ENCODE results near the gene KLC1.

The KLC1 gene

GRCh38 chr14:103725001-103725682 lies 96.1 kb downstream of the KLC1 start:
- no peak for DNase-seq

- no peak for DNase-seq
These were observed 96.9 kb downstream of the KLC1 start for GRCh38 chr14:103725739-103726395.

DNA sequence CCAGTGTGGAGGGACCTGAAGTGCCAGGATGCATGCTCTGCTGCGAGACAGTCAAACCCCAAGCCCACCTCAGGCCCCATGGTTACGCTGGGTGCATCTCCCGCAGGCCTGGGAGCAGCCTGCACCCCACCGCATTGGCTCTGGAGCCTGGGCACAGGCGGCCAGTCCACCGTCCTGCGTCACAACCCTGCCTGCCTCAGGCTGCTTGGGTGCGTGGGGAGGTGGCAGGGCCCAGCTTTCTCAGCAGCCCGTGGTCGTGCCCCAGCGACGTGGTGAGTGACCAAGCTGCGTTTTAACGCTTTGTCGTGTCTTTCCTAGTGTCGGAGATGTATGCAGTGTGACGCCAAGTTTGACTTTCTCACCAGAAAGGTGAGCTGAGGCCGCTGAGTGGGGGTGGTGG lies 97.5 kb downstream of the KLC1 start:
- no peak for DNase-seq

DNA sequence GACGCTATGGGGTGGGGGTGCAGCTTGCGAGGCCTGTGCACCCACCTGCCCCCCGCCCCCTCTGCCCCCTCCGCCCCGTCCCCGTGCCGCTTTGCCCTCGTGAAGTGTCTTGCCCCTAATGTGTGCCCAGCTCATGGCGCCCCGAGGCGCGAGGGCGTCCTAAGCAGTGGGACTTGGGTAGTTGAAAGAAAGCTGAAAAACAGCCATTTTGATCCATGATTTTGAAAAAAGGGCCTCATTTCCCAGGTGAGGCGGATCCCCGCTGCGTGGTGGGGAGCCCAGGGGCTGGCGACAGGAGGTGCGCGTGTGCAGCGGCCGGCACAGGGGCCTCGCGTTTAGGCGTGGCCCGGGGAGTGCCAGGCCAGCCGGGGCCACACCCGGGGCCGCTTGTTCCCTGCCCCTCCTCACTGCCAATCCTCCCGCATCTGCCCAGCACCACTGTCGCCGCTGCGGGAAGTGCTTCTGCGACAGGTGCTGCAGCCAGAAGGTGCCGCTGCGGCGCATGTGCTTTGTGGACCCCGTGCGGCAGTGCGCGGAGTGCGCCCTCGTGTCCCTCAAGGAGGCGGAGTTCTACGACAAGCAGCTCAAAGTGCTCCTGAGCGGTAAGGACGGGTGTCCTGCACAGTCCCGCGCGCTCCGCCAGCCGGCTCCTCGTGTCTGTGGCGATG lies 98.4 kb downstream of the KLC1 start:
- DNase-seq = no peak

GRCh38 chr14:103728141-103728540 lies 99.1 kb downstream of the KLC1 start:
- DNase-seq = no peak

DNA sequence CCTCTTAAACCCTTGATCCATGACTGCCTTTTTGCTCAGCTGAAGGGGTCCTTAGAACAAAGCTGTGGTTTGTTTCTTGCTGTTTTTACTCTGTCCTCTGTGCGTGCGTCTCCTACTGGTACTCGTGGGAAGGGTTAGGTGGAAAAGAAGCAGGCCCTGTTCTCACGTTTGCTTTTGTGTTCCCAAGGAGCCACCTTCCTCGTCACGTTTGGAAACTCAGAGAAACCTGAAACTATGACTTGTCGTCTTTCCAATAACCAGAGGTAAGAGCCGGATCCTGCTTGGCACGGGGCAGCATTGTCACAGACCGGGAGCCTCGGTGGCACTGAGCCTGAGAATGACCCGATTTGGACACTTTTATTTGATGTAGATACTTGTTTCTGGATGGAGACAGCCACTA lies 99.7 kb downstream of the KLC1 start:
- peak; percentile 77 for DNase-seq

DNA sequence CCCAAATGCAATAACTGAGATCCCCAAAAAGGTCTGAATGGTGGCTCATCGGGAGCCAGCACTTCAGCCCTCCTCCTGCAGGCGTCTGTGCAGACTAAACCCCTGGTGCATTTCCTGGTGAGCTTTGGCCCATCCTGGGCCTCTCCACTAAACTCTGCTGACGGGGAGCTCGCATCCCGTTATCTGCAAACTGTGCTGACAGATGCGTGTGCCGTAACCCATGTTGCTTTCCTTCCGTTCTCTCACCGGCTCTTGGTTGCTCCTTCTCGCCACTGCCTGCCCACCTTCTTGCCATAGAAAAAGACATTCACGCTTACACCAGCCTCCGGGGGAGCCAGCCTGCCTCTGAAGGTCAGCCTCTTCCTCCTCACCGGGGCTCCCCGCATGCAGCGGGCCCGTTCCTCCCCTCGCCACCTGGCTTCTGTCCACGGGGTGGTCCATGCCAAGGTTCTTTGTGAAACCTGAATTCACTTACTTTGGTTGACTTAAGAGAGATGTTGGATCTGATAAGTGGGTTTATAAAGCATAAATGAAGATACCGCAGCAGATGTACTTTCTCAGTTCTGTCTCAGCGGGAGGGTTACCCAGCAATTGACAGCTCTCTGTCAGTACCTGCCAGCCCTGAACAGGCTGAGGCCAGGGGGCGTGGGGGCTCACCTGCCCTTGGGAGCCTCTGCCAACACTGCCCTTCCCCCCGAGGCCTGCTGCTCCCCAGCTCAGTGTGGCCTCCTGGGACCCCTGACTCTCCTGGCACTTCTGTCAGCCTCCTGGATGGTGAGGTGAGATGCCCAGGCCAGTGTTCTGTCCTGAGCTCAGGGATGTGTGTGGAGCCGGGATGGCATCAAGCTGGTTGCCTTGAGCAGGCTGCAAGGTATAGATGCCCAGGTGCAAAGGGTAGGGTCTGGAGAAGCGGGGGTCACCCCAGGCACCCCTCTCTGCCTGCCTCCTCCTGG lies 100.8 kb downstream of the KLC1 start:
- no peak for DNase-seq

DNA sequence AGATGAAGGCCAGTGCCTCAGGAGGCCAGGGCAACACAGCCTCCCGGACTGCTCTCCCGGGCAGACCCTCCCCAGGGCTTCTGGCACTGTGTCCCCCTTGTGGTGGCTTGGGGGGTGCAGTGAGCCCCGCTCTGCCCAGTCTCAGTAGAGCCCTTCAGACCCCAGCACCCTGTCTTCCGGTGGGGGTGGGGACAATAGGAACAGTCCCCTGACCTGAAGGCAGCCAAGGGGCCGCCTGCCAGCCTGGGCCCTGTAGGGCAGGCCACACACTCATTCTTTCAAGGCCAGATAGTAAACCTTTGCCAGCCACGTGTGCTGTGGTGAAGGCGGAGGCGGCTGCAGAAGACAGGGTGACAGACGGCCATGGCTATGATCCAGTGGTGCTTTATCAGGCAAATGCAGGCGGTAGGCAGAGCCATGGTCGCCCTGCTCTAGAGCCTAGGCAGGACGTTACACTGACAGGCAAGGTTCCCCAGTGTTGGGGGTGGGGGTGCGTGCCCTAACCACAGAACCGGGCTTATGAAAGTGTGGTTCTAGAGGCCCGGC lies 101.6 kb downstream of the KLC1 start:
- no peak for DNase-seq

DNA sequence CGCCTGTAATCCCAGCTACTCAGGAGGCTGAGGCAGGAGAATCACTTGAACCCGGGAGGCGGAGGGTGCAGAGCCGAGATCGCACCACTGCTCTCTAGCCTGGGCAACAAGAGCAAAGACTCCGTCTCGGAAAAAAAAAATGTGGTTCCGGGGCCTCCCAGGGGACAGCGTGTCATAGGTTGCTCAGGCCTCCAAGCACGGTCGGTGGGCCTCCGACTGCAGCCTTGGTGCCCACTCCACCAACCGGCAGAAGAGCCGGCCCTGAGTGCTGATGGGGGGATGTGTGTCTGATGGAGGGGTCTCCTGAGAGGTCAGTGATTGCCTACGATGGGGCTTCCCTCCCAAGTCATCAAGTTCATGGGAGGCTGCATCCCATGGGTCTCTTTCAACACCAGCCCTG lies 102.5 kb downstream of the KLC1 start:
- no peak for DNase-seq

GRCh38 chr14:103731916-103732867 lies 103.2 kb downstream of the KLC1 start:
- no peak for DNase-seq

- DNase-seq = no peak
These were observed 104.0 kb downstream of the KLC1 start for GRCh38 chr14:103732868-103733620.

DNA sequence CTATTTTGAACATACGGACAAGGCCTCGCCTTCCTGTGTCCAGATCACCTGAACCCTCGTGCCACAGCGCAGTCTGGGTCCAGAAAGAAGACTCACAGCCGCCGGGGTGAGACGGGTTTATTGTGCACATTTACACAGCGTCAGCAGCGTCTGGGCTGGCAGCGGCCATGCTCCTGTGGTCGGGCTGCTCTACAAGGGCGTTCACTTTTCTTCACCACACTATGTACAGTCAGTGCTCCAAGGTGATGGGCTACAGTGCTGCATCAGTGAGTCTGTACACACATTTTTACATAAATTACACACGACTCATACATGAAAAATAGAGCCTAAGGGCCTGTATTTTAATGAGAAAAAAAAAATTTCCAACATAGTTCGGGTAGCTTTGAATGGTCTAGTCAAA lies 104.6 kb downstream of the KLC1 start:
- no peak for DNase-seq

GRCh38 chr14:103734081-103734888 lies 105.3 kb downstream of the KLC1 start:
- no peak for DNase-seq

DNA sequence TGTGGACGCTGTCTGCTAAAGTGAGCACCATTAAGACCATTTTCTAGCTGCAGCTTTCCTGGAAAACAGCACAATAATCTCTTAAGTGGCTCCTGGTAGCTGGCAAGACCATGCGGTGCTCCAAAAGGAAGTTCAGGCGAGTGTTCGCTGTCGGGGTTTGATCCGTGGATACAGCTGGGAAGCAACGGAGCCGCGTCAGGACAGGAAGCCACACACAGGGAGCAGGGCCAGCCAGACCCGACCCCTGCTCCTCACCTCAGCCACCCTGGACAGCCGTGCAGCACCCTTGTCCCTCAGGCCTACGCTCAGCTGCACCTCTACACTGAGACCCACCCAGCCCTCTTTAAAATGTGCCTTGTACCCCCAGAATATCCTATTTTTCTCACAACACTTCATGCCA lies 106.0 kb downstream of the KLC1 start:
- DNase-seq = no peak

- DNase-seq = no peak
These were observed 106.4 kb downstream of the KLC1 start for GRCh38 chr14:103735439-103735814.

GRCh38 chr14:103735815-103736545 lies 107.0 kb downstream of the KLC1 start:
- DNase-seq = no peak

GRCh38 chr14:103736546-103737431 lies 107.8 kb downstream of the KLC1 start:
- no peak for DNase-seq

DNA sequence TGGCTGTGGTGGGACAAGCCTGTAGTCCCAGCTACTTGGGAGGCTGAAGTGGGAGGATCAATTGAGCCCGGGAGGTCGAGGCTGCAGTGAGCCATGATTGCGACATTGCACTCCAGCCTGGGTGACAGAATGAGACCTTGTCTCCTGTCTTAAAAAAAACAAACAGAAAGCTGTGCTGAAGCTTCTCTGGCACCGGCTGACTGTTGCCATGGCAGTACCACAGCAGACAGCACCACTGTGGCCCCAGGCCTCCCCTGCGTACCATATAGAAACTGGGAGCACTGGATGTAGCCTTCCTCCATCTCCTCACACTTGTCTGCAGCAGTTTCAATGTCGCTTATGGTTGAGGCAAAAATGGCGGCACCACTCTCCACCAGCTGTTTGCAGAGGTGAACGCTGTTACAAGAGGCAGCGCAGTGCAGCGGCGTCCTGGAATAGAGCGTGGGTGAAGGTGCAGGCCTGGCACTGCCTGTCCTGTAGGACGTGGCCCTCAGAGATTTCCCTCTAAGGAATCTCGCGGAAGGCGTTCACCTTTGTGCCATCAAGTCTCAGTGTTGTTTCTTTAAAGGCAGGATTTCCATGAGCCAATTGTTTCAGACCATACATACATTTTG lies 108.5 kb downstream of the KLC1 start:
- no peak for DNase-seq
